Testis (tissue), 2 donors: ENCODE data around the gene ZBTB46.

ENCODE experiments used
- POLR2A ChIP-seq: fragments of 450-650 bp; IDR thresholded peaks from one replicate; pipeline ENCODE4 v1.6.1; 2017; ENCODE audit warnings: antibody characterized with exemption, mild to moderate bottlenecking, moderate library complexity
- TF ChIP-seq, protein P1 (sequence below), 3 experiments: fragments of 450-650 bp in 2 of 3; fragments of 200-600 bp in 1 of 3; sonication (generic) in 1 of 3; IDR thresholded peaks; one replicate each; pipeline ENCODE4 v1.5.1; 2016 to 2019; ENCODE audit warnings: antibody characterized with exemption in 3 of 3, mild to moderate bottlenecking in 2 of 3, moderate library complexity in 1 of 3

DNA sequence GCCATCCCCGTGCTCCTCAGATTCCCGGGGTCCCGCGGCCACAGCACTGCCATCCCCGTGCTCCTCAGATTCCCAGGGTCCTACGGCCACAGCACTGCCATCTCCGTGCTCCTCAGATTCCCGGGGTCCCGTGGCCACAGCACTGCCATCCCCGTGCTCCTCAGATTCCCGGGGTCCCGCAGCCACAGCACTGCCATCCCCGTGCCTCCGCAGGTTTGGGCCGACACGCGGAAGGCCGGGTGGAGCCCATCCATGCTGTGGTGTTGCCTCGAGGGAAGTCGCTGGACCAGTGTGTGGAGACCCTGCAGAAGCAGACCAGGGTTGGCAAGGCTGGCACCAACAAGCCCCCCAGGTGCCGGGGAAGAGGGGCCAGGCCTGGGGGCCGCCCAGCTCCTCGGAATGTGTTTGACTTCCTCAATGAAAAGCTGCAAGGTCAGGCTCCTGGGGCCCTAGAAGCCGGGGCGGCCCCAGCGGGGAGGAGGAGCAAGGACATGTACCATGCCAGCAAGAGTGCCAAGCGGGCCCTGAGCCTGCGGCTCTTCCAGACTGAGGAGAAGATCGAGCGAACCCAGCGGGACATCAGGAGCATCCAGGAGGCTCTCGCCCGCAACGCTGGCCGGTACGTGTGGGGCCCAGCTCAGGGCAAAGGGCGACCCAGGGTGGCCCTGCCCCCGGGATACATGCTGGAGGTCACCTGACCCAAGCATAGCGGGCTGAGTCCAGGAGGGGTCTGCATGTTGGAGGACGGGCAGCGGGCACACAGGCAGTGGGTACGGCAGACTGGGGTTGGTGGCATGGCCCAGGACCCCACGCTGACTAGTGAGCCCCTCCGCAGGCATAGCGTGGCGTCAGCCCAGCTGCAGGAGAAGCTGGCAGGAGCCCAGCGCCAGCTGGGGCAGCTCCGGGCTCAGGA lies 95.9 kb downstream of the ZBTB46 start:
- TF ChIP-seq, protein P1, sequence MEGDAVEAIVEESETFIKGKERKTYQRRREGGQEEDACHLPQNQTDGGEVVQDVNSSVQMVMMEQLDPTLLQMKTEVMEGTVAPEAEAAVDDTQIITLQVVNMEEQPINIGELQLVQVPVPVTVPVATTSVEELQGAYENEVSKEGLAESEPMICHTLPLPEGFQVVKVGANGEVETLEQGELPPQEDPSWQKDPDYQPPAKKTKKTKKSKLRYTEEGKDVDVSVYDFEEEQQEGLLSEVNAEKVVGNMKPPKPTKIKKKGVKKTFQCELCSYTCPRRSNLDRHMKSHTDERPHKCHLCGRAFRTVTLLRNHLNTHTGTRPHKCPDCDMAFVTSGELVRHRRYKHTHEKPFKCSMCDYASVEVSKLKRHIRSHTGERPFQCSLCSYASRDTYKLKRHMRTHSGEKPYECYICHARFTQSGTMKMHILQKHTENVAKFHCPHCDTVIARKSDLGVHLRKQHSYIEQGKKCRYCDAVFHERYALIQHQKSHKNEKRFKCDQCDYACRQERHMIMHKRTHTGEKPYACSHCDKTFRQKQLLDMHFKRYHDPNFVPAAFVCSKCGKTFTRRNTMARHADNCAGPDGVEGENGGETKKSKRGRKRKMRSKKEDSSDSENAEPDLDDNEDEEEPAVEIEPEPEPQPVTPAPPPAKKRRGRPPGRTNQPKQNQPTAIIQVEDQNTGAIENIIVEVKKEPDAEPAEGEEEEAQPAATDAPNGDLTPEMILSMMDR (IDR thresholded peaks at IDR 0.05), result no peak
- no peak for TF ChIP-seq POLR2A
